Endothelial cell of umbilical vein (primary cell): ENCODE data around the gene CHRNB1. TPM values are rescaled to one million over a fixed set of nuclear protein-coding genes. Genes with fewer than 3 reads are reported as not detected.

Experiments used
- BruUV-seq: library from RNA; stranded (reverse); fragments of 400-500 nt; replicated peaks from 2 replicates; lab custom pipeline; 2021; lab: Mats Ljungman, UMichigan
- CTCF ChIA-PET: fragments of 300-600, 350-600 bp; sonication (Branson Sonifier 250); formaldehyde crosslinking; loops from one replicate; lab custom pipeline; 2021; ENCODE audit warnings: antibody characterized with exemption, inconsistent platforms; lab: Charles Lee
- POLR2A ChIA-PET: fragments of 300-600, 350-600 bp; sonication (Branson Sonifier 250); formaldehyde crosslinking; loops from one replicate; lab custom pipeline; 2021; ENCODE audit warnings: antibody characterized with exemption, inconsistent platforms; lab: Charles Lee
- DNase-seq: peaks from one replicate; pipeline ENCODE4 v3.0.0-alpha.2; 2011; ENCODE audit warnings: low read depth, low spot score
- FAIRE-seq: peaks from 2 replicates; lab custom pipeline; 2011; peaks lifted over from hg19 to GRCh38; lab: Jason Lieb, UNC
- H2AFZ ChIP-seq: 2 replicates; pipeline ENCODE4 v1.6.0; 2012; ENCODE audit warnings: low read depth, low read length, control low read depth, inconsistent platforms
- H3K27ac ChIP-seq: 2 replicates; pipeline ENCODE4 v1.5.1; 2011; ENCODE audit warnings: low read depth, mild to moderate bottlenecking, control low read depth, low read length, moderate library complexity; ENCODE audit not compliant: insufficient read depth
- H3K27me3 ChIP-seq, 2 experiments: 2 replicates each; pipeline versions ENCODE4 v1.6.0 to v1.6.1; 2011; ENCODE audit warnings: low read length in 2 of 2, mixed read lengths in 1 of 2; ENCODE audit not compliant: control insufficient read depth in 2 of 2, insufficient read depth in 2 of 2
- H3K36me3 ChIP-seq, 2 experiments: 2 replicates in 1 of 2; 3 replicates in 1 of 2; pipeline ENCODE4 v1.5.1; 2011; ENCODE audit warnings: low read length in 2 of 2, mild to moderate bottlenecking in 1 of 2, moderate library complexity in 1 of 2; ENCODE audit not compliant: control insufficient read depth in 2 of 2, insufficient read depth in 2 of 2; ENCODE audit errors: extremely low read depth in 1 of 2
- H3K4me1 ChIP-seq: 3 replicates; pipeline ENCODE4 v1.5.1; 2011; ENCODE audit warnings: mild to moderate bottlenecking, low read length; ENCODE audit not compliant: control insufficient read depth, insufficient read depth; ENCODE audit errors: extremely low read depth
- H3K4me2 ChIP-seq: 2 replicates; pipeline ENCODE4 v1.6.1; 2011; ENCODE audit warnings: low read length, control low read depth, mixed read lengths; ENCODE audit not compliant: insufficient read depth
- H3K4me3 ChIP-seq, 3 experiments: fragments of 200-600 bp in 1 of 3; sonication (generic), shearing (Covaris generic) in 1 of 3; replicated peaks in 1 of 3; 2 replicates each; pipeline ENCODE4 v1.5.1; 2011 to 2016; ENCODE audit warnings: control low read depth in 3 of 3, low read length in 3 of 3, mild to moderate bottlenecking in 2 of 3, inconsistent platforms in 1 of 3, low read depth in 1 of 3, moderate library complexity in 1 of 3; ENCODE audit not compliant: insufficient read depth in 1 of 3
- H3K79me2 ChIP-seq: 2 replicates; pipeline ENCODE4 v1.6.0; 2012; ENCODE audit warnings: low read length, inconsistent platforms; ENCODE audit not compliant: control insufficient read depth, insufficient read depth
- H3K9ac ChIP-seq: replicated peaks from 2 replicates; pipeline ENCODE3; 2011; ENCODE audit warnings: low read length, control low read depth; ENCODE audit not compliant: insufficient read depth; ENCODE audit errors: extremely low read depth
- H3K9me1 ChIP-seq: replicated peaks from 3 replicates; pipeline ENCODE4 v1.6.0; 2011; ENCODE audit warnings: mild to moderate bottlenecking, low read length; ENCODE audit not compliant: control insufficient read depth, insufficient read depth; ENCODE audit errors: extremely low read depth
- H3K9me3 ChIP-seq: replicated peaks from 2 replicates; pipeline ENCODE4 v1.5.1; 2012; ENCODE audit warnings: low read length, inconsistent platforms; ENCODE audit not compliant: control insufficient read depth, insufficient read depth
- H4K20me1 ChIP-seq: replicated peaks from 2 replicates; pipeline ENCODE3; 2011; ENCODE audit warnings: mild to moderate bottlenecking, low read length; ENCODE audit not compliant: control insufficient read depth, insufficient read depth; ENCODE audit errors: extremely low read depth
- CTCF ChIP-seq, 2 donors: IDR thresholded peaks; 1 replicate in 1 of 2; 2 replicates in 1 of 2; pipeline ENCODE4 v1.5.1; 2011; ENCODE audit warnings: low read length in 2 of 2, mild to moderate bottlenecking in 2 of 2, moderate library complexity in 2 of 2, control low read depth in 1 of 2, inconsistent platforms in 1 of 2, low read depth in 1 of 2; ENCODE audit not compliant: insufficient read depth in 1 of 2; ENCODE audit errors: extremely low read depth in 1 of 2
- EZH2 ChIP-seq: IDR thresholded peaks from 2 replicates; pipeline ENCODE4 v1.6.1; 2012; ENCODE audit warnings: borderline replicate concordance, low read depth, mild to moderate bottlenecking, moderate library complexity, low read length, inconsistent platforms; ENCODE audit not compliant: severe bottlenecking
- FOS ChIP-seq: IDR thresholded peaks from 2 replicates; pipeline ENCODE4 v1.6.1; 2011; ENCODE audit warnings: mild to moderate bottlenecking, low read length, moderate library complexity, borderline replicate concordance; ENCODE audit not compliant: insufficient read depth
- GATA2 ChIP-seq: IDR thresholded peaks from 2 replicates; pipeline ENCODE4 v1.7.0; 2011; ENCODE audit warnings: low read depth, mild to moderate bottlenecking, moderate library complexity, mixed read lengths, low read length; ENCODE audit not compliant: insufficient read length, insufficient read depth
- JUN ChIP-seq: IDR thresholded peaks from 2 replicates; pipeline ENCODE4 v1.6.1; 2011; ENCODE audit warnings: borderline replicate concordance, low read depth; ENCODE audit not compliant: insufficient read length, insufficient read depth
- MAX ChIP-seq: IDR thresholded peaks from 2 replicates; pipeline ENCODE4 v1.6.1; 2011; ENCODE audit not compliant: insufficient read depth, insufficient read length
- MYC ChIP-seq: IDR thresholded peaks from one replicate; pipeline ENCODE4 v1.6.1; 2011; ENCODE audit warnings: mild to moderate bottlenecking, low read depth, low read length
- POLR2A ChIP-seq: IDR thresholded peaks from 2 replicates; pipeline ENCODE4 v1.6.1; 2012; ENCODE audit warnings: low read depth, mild to moderate bottlenecking, control low read depth, low read length
- POLR2AphosphoS5 ChIP-seq: IDR thresholded peaks from 2 replicates; pipeline ENCODE4 v1.6.1; 2012; ENCODE audit warnings: low read depth, mild to moderate bottlenecking, control low read depth, low read length, moderate library complexity; ENCODE audit not compliant: insufficient read depth
- dilution Hi-C: fragments of 300-500 bp; cut with MboI; formaldehyde crosslinking; loops from one replicate; pipeline ENCODE4 v1.15.0; 2019; ENCODE audit warnings: low sequenced_read_pairs; ENCODE audit not compliant: extremely low pct_ligation_motif_present
- intact Hi-C: fragments of 100-400 bp; cut with micrococcal nuclease; formaldehyde crosslinking; loops from one replicate; pipeline ENCODE4 v1.10.0; 2022
- polyA plus RNA-seq, 4 experiments: library from polyadenylated mRNA; depleted of rRNA in 3 of 4; stranded (reverse) in 3 of 4; unstranded in 1 of 4; fragments of >200 nt; gene quantifications; 2 replicates each; pipeline versions ENCODE4 v1.2.1 to v1.2.3, GENCODE V29; 2011 to 2012; ENCODE audit warnings: missing spikeins in 1 of 4
- total RNA-seq: library from RNA; stranded (reverse); gene quantifications from 2 replicates; pipeline ENCODE4 v1.2.3, GENCODE V29; 2021

Gene CHRNB1
- total and polyA plus RNA-seq, 2 donors (not counting 3 experiments of a cell fraction or from before 2014, with no cell fraction given) = 5.6 to 9.3 TPM

GRCh38 chr17:7431231-7431630, 13.6 kb upstream of the CHRNB1 start:
- H3K27me3 ChIP-seq = no peaks in the 10 kb centered on the region
- no peaks in the 10 kb centered on the region for H3K9me1 ChIP-seq
- H3K79me2 ChIP-seq = no peaks in the 10 kb centered on the region
- BruUV-seq = no TSS peak
- H4K20me1 ChIP-seq = no peaks in the 10 kb centered on the region
- no peak overlapping the region for H3K9ac ChIP-seq
- no peak for FAIRE-seq
- no peak overlapping the region for H2AFZ ChIP-seq
- peaks cover 10% of the 10 kb centered on the region for H3K4me1 ChIP-seq
- H3K9me3 ChIP-seq = no peaks in the 10 kb centered on the region
- no peak overlapping the region for H3K4me2 ChIP-seq
- intact Hi-C loops (no loop called here), dilution Hi-C loops (no loop called here)
- DNase-seq = no peak
- TF ChIP-seq CTCF (IDR thresholded peaks at IDR 0.05; ENCODE audit: extremely low read depth in 1 of 2, insufficient read depth in 1 of 2, low read depth in 1 of 2, low read length in 2 of 2) = no peak
- TF ChIP-seq EZH2 = no peak
- no peak for TF ChIP-seq MAX
- TF ChIP-seq POLR2AphosphoS5 = no peak
- TF ChIP-seq POLR2A = no peak
- no peak for TF ChIP-seq FOS
- no peak for TF ChIP-seq MYC
- TF ChIP-seq JUN = no peak
- no peak for TF ChIP-seq GATA2
- H3K4me3 ChIP-seq = no peak overlapping the region
- POLR2A ChIA-PET = interaction anchor here (0.6 kb wide), 1 partner anchor 25 kb away, joined by 10 read pairs; no protein-coding TSS in a partner anchor
- H3K36me3 ChIP-seq = no peaks in the 10 kb centered on the region
- CTCF ChIA-PET = interaction anchor here (1.3 to 1.5 kb wide), 2 partner anchors 11 to 76 kb away, joined by 3 to 5 read pairs; partner anchors contain the start of gene SPEM1
- H3K27ac ChIP-seq = no peak overlapping the region
